ENCODE measurements around the gene CNOT4.
"Not testable (repeated sequence)": the region's sequence is repeated elsewhere in the genome, so short reads cannot be mapped to it uniquely, and the experiment has no call there.

The CNOT4 gene

DNA sequence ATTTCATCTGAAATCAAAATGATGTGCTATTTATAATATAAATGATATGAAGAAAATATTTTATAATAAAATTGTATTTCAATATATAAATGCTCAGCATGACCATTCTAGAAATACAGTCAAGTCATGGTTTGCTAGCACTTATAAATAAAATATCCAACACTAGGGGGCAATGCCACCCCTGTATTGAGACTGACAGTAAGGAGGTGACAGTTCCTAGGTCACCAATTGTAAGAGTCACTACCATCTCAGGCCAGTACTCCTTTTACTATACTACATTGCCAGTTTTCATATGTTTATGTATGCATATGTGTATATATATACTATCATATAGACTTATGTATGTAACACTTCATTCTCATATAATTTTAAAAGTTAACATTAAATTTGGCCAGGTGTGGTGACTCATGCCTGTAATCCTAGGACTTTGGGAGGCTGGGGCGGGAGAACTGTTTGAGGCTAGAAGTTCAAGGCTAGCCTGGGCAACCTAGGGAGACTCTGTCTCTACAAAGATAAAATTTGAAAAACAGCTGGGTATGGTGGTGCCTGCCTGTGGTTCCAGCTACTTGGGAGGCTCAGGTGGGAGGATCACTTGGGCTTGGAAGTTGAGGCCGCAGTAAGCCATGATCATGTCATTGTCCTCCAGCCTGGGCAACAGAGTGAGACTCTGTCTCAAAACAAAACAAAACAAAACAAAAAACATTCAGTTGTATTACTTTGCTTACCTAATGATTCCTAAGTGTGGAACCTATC, 2.4 kb upstream of the CNOT4 start:
- peak in 1 of 2 experiments; percentile 14 for DNase-seq

DNA sequence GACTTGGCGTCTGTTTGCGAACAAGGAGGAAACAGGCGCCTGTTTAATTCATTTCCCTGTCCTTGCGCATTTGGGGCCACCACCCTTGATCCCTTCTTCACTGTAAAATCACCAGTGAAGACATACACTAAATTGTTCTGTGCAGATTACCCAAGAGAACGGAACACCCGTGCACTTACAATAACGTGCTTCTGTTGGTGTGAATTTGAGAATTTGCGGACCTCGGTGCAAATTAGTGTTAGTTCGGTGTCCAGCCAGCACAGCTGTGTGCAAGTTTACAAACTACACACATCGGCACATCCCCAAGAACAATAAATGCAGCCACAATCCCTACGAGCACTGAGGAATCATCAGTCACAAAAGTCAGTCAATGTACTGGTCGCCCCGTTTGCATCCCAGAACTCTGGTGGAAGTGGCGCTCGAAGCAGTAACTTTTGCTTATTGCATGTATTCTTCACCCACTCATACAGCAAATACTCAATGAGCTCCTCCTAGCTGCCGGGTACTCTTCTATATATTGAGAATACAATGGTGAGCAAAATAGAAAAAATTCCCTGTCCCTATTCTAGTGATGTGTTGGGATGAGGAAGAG, 786 bp upstream of the CNOT4 start:
- peak in 1 of 2 experiments; percentile 9 for DNase-seq

DNA sequence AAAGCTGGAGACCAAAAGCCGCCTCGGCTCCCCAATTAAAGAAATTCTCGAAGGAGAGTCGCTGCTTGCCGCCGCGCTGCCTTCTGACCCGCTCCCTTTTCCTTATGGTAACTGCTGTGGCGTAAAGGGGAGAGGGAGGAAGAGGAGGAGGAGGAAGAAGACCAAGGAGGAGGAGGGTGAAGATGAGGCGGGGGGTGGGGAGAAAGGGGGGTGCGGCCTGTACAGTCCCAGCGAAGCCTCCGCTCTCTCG, 388 bp downstream of the CNOT4 start:
- DNase-seq: no peak

DNA sequence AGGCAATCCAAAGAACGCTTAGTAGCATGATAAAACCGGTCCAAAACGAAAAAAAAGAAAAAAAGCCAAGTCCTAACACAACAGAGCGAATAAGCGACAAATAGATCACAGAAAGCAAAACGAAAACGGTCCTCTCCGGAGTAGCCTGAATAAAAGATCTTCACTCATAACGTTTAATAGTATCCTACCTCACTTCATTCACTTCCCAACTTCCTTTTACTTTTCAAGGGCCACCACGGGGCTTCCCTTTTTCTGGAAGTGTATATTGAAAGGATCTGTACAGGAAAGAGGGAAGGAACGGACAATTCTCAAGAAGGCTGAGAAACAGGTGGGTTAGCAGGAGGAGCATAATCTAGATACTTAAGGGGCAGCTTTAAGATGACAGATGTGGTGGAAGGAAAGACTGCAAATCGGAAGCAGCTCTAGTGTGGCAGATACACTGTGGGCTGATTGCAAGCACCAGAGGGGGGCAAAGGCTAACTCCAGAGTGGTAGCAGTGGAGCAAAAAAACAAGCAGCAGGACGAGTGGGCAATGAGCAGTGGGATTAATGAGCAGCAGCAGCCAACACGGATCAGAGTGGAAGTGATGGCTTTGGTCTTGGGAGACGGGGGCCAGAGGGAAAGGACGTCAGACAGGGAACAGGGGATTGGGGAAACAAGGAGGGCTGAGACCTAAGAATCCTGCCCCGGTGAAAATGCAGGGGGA, 866 bp downstream of the CNOT4 start:
- peak; percentile 12 to 28 for DNase-seq

DNA sequence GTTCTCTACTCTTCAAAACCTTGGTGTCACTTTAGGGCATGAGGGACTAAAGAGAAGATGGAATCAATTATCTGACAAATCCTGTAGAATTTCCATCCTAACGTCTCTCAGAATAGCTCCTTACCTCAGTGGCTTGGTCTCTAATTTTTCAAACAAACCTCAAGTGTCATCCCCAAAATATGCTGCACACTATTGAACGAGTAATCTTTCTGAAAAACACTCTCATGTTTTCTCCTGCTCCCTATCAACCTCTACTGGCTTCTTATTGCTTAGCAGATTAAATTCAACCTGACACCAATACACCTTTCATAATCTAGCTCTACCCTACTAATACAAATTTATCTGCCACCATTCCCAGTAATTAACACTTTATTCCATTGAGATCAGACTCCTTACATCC, 8.5 kb downstream of the CNOT4 start:
- no peak for DNase-seq

GRCh38 chr7:135499818-135500217, 10.1 kb downstream of the CNOT4 start:
- DNase-seq: no peak

- DNase-seq: not testable (repeated sequence)
Observed at GRCh38 chr7:135497161-135497560, 12.7 kb downstream of the CNOT4 start.

GRCh38 chr7:135493362-135493761, 16.5 kb downstream of the CNOT4 start:
- DNase-seq: no peak

GRCh38 chr7:135492151-135492550, 17.8 kb downstream of the CNOT4 start:
- no peak for DNase-seq

- DNase-seq: no peak
Observed at GRCh38 chr7:135490783-135491182, 19.1 kb downstream of the CNOT4 start.

GRCh38 chr7:135489791-135490190, 20.1 kb downstream of the CNOT4 start:
- no peak for DNase-seq

DNA sequence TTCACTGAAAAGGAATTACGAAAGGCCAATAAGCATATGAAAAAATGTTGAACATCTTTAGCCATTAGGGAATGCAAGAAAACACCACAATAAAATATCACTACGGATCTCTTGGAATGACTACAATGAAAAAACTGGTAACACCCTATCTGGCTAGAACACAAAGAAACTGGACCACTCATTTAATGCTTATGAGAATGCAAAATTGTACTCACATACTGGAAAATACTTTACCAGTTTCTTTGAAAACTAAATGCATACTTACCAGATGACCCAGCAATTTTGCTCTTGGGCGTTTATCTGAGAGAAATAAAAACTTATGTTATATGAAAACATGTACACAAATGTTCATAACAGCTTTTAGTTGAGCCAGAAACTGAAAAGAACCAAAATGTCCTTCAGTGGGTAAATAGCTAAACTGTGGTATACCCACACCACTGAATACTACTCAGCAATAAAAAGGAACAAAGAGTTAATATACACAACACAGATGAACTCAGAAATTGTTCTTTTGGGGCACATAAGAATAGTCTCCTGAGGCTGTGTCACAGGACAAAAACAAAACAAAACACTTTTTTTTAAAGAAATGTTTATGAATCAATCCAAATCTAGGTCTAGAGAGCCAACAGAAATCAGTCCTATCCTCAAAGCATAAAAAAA, 23.5 kb downstream of the CNOT4 start:
- no peak for DNase-seq

DNA sequence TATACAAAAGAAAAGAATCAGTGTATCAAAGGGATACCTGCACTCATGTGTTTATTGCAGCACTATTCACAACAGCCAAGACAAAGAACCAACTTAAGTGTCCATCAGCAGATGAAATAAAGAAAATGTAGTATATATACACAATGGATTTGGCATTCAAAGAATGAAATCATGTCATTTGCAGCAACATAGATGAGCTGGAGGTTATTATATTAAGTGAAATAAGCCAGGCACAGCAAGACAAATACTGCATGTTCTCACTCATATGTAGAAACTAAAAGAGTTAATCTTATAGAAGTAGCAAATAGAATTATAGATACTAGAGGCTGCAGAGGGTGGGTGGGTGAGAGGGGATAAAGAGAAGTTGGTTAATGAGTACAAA, 28.3 kb downstream of the CNOT4 start:
- no peak for DNase-seq

DNA sequence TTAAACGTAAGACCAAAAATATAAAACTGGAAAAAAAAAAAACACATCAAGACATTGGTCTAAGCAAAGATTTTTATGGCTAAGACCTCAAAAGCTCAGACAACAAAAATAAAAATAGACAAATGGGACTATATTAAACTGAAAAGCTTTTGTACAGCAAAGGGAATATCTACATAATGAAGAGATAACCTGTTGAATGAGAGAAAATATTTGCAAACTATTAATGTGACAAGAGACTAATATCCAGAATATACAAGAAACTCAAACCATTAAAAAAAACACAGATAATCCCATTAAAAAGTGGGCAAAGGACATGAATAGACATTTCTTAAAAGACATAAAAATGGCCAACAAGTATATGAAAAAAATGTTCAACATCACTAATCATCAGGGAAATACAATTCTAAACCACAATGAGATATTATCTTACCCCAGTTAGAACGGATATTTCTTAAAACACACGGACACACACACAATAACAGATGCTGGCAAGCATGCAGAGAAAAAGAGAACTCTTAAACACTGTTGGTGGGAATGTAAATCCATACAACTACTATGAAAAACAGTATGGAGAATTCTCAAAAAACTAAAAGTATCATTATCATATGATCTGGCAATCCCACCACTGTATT, 28.8 kb downstream of the CNOT4 start:
- DNase-seq: no peak

GRCh38 chr7:135475521-135475920, 34.4 kb downstream of the CNOT4 start:
- DNase-seq: no peak

GRCh38 chr7:135469705-135470104, 40.2 kb downstream of the CNOT4 start:
- DNase-seq: not testable (repeated sequence)

DNA sequence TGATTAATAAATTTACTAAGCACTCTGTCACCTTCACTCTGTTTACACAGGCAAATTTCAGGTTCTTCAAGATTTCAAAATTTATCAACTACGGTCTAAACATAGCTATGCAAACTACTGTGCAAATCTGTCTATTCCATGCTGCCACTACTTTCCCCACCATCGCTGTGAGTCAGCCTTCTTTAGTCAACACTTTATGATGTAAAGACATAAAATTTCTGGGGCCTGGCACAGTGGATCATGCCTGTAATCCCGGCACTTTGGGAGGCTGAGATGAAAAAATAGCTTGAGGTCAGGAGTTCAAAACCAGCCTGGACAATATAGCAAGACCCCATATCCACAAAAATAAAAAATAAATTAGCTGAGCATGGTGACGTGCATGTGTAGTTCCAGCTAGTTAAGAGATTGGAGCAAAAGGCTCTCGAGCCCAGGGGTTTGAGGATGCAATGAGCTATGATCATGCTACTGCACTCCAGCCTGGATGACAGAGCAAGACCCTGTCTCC, 42.6 kb downstream of the CNOT4 start:
- no peak for DNase-seq

DNA sequence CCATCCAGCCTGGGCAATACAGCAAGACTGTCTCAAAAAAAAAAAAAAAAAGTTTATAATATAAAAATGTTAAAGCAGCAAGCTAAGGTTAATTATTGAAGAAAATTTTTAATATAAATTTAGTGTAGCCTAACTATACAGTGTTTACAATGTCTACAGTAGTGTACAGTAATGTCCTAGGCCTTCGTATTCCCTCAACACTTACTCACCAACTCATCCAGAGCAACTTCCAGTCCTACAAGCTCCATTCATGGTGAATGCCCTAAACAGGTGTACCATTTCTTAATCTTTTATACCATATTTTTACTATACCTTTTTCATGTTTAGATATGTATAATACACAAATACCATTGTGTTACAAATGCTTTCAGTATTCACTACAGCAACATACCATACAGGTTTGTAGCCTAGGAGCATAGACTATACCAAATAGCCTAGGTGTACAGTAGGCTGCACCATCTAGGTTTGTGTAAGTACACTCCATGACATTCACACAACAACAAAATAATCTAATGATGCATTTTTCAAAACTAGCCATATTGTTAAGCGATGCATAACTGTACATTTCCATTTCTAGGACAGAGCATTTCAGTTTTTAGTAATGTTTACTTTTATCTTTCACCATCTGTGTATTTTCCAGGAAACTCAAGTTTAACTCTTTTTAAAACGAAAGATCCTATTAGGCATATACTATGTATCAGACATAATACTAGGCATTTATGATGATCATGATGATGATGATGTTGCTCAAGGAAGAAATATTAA, 43.3 kb downstream of the CNOT4 start:
- DNase-seq: no peak

- DNase-seq: no peak
Observed at GRCh38 chr7:135463908-135464307, 46.0 kb downstream of the CNOT4 start.

GRCh38 chr7:135459951-135460567, 49.8 kb downstream of the CNOT4 start:
- DNase-seq: no peak

- no peak for DNase-seq
Observed at GRCh38 chr7:135459076-135459475, 50.8 kb downstream of the CNOT4 start.

- no peak for DNase-seq
Observed at GRCh38 chr7:135454060-135454459, 55.8 kb downstream of the CNOT4 start.
